Transverse colon (tissue), 4 donors: Measurements from ENCODE around the gene VAC14.

ENCODE experiments used
- CTCF ChIP-seq, 5 experiments: fragments of 200-600 bp in 3 of 5; fragments of 450-650 bp in 2 of 5; sonication (generic) in 3 of 5; IDR thresholded peaks; 1 replicate in 2 of 5; 2 replicates in 3 of 5; pipeline ENCODE4 v1.5.1; 2016 to 2017; ENCODE audit warnings: antibody characterized with exemption in 5 of 5, inconsistent platforms in 3 of 5, mild to moderate bottlenecking in 2 of 5, moderate library complexity in 1 of 5
- POLR2A ChIP-seq: fragments of 450-650 bp; IDR thresholded peaks from one replicate; pipeline ENCODE4 v1.6.1; 2016; ENCODE audit warnings: antibody characterized with exemption, mild to moderate bottlenecking, moderate library complexity
- POLR2AphosphoS5 ChIP-seq, 3 donors: sonication (generic); formaldehyde crosslinking; IDR thresholded peaks; one replicate each; pipeline ENCODE4 v1.6.1; 2016; ENCODE audit warnings: antibody characterized with exemption in 3 of 3

- TF ChIP-seq CTCF (IDR thresholded peaks at IDR 0.05) (no peak), POLR2A (no peak), POLR2AphosphoS5 (IDR thresholded peaks at IDR 0.05) (no peak)
Measured at GRCh38 chr16:70790815-70791214, 10.1 kb downstream of the VAC14 start.
